Gastrocnemius medialis (tissue), 4 donors: ENCODE measurements around the gene MAFB.

Source experiments
- CTCF ChIP-seq, 5 experiments: fragments of 450-650 bp in 3 of 5; fragments of 200-600 bp in 2 of 5; sonication (generic) in 2 of 5; IDR thresholded peaks in 4 of 5; conservative IDR thresholded peaks in 1 of 5; 1 replicate in 4 of 5; 2 replicates in 1 of 5; pipeline ENCODE4 v1.5.1; 2016 to 2019; ENCODE audit warnings: antibody characterized with exemption in 5 of 5, mild to moderate bottlenecking in 3 of 5, moderate library complexity in 3 of 5
- POLR2A ChIP-seq, 2 donors: fragments of 450-650 bp; IDR thresholded peaks; one replicate each; pipeline ENCODE4 v1.6.1; 2017; ENCODE audit warnings: antibody characterized with exemption in 2 of 2, mild to moderate bottlenecking in 2 of 2, moderate library complexity in 2 of 2

GRCh38 chr20:40714916-40715315 lies 25.9 kb upstream of the MAFB start:
- TF ChIP-seq POLR2A (IDR thresholded peaks at IDR 0.05) = no peak
- no peak for TF ChIP-seq CTCF (IDR thresholded peaks at IDR 0.05 in 4 of 5, conservative IDR thresholded peaks at IDR 0.05 in 1 of 5)
